ENCODE data around the gene PRPF8. TPM values are rescaled to one million over a fixed set of nuclear protein-coding genes. Genes with fewer than 3 reads are reported as not detected.

The PRPF8 gene
- total and polyA plus RNA-seq, 2 of the 13 experiments (the other 11 are each of a cell fraction or from before 2014, with no cell fraction given) = 112 to 179 TPM

DNA sequence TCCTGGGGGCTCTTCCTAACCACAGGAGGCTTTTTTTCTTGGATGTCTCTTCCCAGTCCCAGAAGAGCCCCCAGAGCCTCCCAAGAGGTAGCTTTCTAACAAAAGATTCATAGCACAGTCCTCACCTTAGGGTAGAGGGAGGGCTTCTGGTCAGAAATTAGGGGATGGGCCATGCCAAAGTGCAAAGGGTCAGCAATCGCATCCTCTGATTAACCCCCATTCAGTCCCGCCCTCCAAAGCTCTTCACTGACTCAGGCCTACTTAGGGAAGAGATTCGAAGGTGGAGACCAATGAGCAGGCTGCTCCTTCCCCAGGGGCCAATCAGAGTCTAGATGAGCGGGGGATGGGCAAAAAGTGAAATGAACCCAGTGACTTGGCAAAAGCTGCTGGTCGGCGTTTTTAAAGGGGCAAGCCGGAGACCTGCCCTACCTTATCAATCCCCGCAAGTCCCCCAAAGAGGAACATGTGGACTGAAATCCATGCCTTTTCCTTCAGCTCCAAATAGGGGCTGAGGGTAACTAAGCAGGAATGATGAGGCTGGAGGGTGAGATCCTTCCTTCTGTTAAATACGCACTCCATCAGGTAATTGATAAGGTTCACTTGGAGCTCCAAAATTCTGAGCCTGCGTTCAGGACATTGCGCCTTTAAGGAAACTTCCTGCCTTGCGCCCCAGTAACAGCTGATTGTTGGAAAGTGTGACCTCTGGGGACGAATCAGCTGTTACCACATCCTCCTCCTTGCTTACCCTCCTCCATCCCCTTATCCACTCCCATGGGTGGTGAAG is 32.4 kb upstream of the PRPF8 start (continued):
- TF ChIP-seq PHB2 (IDR thresholded peaks at IDR 0.05; ENCODE audit: partially characterized antibody) = no peak
- TF ChIP-seq, protein P1, sequence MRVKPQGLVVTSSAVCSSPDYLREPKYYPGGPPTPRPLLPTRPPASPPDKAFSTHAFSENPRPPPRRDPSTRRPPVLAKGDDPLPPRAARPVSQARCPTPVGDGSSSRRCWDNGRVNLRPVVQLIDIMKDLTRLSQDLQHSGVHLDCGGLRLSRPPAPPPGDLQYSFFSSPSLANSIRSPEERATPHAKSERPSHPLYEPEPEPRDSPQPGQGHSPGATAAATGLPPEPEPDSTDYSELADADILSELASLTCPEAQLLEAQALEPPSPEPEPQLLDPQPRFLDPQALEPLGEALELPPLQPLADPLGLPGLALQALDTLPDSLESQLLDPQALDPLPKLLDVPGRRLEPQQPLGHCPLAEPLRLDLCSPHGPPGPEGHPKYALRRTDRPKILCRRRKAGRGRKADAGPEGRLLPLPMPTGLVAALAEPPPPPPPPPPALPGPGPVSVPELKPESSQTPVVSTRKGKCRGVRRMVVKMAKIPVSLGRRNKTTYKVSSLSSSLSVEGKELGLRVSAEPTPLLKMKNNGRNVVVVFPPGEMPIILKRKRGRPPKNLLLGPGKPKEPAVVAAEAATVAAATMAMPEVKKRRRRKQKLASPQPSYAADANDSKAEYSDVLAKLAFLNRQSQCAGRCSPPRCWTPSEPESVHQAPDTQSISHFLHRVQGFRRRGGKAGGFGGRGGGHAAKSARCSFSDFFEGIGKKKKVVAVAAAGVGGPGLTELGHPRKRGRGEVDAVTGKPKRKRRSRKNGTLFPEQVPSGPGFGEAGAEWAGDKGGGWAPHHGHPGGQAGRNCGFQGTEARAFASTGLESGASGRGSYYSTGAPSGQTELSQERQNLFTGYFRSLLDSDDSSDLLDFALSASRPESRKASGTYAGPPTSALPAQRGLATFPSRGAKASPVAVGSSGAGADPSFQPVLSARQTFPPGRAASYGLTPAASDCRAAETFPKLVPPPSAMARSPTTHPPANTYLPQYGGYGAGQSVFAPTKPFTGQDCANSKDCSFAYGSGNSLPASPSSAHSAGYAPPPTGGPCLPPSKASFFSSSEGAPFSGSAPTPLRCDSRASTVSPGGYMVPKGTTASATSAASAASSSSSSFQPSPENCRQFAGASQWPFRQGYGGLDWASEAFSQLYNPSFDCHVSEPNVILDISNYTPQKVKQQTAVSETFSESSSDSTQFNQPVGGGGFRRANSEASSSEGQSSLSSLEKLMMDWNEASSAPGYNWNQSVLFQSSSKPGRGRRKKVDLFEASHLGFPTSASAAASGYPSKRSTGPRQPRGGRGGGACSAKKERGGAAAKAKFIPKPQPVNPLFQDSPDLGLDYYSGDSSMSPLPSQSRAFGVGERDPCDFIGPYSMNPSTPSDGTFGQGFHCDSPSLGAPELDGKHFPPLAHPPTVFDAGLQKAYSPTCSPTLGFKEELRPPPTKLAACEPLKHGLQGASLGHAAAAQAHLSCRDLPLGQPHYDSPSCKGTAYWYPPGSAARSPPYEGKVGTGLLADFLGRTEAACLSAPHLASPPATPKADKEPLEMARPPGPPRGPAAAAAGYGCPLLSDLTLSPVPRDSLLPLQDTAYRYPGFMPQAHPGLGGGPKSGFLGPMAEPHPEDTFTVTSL (CRISPR knock-in tag; IDR thresholded peaks at IDR 0.05; ENCODE audit: borderline replicate concordance) = no peak
- no peak for TF ChIP-seq MAF1 (CRISPR knock-in tag; IDR thresholded peaks at IDR 0.05; ENCODE audit: borderline replicate concordance)
- TF ChIP-seq, protein P2, sequence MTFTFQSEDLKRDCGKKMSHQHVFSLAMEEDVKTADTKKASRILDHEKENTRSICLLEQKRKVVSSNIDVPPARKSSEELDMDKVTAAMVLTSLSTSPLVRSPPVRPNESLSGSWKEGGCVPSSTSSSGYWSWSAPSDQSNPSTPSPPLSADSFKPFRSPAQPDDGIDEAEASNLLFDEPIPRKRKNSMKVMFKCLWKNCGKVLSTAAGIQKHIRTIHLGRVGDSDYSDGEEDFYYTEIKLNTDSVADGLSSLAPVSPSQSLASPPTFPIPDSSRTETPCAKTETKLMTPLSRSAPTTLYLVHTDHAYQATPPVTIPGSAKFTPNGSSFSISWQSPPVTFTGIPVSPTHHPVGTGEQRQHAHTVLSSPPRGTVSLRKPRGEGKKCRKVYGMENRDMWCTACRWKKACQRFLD (CRISPR knock-in tag; IDR thresholded peaks at IDR 0.05; ENCODE audit: borderline replicate concordance) = no peak
- TF ChIP-seq TAF1 (CRISPR knock-in tag; IDR thresholded peaks at IDR 0.05) = no peak
- TF ChIP-seq, protein P3, sequence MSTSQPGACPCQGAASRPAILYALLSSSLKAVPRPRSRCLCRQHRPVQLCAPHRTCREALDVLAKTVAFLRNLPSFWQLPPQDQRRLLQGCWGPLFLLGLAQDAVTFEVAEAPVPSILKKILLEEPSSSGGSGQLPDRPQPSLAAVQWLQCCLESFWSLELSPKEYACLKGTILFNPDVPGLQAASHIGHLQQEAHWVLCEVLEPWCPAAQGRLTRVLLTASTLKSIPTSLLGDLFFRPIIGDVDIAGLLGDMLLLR (CRISPR knock-in tag; IDR thresholded peaks at IDR 0.05) = no peak
- TF ChIP-seq, protein P4, sequence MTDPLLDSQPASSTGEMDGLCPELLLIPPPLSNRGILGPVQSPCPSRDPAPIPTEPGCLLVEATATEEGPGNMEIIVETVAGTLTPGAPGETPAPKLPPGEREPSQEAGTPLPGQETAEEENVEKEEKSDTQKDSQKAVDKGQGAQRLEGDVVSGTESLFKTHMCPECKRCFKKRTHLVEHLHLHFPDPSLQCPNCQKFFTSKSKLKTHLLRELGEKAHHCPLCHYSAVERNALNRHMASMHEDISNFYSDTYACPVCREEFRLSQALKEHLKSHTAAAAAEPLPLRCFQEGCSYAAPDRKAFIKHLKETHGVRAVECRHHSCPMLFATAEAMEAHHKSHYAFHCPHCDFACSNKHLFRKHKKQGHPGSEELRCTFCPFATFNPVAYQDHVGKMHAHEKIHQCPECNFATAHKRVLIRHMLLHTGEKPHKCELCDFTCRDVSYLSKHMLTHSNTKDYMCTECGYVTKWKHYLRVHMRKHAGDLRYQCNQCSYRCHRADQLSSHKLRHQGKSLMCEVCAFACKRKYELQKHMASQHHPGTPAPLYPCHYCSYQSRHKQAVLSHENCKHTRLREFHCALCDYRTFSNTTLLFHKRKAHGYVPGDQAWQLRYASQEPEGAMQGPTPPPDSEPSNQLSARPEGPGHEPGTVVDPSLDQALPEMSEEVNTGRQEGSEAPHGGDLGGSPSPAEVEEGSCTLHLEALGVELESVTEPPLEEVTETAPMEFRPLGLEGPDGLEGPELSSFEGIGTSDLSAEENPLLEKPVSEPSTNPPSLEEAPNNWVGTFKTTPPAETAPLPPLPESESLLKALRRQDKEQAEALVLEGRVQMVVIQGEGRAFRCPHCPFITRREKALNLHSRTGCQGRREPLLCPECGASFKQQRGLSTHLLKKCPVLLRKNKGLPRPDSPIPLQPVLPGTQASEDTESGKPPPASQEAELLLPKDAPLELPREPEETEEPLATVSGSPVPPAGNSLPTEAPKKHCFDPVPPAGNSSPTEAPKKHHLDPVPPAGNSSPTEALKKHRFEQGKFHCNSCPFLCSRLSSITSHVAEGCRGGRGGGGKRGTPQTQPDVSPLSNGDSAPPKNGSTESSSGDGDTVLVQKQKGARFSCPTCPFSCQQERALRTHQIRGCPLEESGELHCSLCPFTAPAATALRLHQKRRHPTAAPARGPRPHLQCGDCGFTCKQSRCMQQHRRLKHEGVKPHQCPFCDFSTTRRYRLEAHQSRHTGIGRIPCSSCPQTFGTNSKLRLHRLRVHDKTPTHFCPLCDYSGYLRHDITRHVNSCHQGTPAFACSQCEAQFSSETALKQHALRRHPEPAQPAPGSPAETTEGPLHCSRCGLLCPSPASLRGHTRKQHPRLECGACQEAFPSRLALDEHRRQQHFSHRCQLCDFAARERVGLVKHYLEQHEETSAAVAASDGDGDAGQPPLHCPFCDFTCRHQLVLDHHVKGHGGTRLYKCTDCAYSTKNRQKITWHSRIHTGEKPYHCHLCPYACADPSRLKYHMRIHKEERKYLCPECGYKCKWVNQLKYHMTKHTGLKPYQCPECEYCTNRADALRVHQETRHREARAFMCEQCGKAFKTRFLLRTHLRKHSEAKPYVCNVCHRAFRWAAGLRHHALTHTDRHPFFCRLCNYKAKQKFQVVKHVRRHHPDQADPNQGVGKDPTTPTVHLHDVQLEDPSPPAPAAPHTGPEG (CRISPR knock-in tag; IDR thresholded peaks at IDR 0.05) = no peak
- TF ChIP-seq, protein P5, sequence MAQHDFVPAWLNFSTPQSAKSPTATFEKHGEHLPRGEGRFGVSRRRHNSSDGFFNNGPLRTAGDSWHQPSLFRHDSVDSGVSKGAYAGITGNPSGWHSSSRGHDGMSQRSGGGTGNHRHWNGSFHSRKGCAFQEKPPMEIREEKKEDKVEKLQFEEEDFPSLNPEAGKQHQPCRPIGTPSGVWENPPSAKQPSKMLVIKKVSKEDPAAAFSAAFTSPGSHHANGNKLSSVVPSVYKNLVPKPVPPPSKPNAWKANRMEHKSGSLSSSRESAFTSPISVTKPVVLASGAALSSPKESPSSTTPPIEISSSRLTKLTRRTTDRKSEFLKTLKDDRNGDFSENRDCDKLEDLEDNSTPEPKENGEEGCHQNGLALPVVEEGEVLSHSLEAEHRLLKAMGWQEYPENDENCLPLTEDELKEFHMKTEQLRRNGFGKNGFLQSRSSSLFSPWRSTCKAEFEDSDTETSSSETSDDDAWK (CRISPR knock-in tag; IDR thresholded peaks at IDR 0.05) = no peak
